ENCODE measurements around the gene MFAP2. TPM values are rescaled to one million over a fixed set of nuclear protein-coding genes. Genes with fewer than 3 reads are reported as not detected.
A peak's percentile ranks its signal among the peaks of the same experiment; 100 is the strongest.

MFAP2 gene
- total and polyA plus RNA-seq, 2 of the 8 experiments (the other 6 are each of a cell fraction or from before 2014, with no cell fraction given): 172 to 326 TPM

DNA sequence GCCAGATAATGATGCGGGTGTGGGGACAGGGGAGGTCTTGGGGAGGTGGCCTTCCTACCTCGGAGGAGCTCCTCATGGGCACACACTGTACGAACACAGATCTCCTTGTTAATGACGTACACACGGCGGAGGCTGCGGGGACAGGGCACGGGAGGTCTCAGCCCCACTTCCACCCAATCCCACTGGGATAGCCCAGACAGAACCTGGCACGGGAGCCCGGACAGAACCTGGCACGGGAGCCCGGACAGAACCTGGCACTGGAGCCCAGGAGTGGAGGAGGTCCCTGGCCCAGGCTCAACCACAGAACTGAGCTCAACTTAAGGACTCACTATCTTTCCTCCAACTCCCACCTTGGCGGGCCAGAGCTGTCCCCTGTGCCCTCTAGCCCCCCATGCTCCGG is 5.2 kb downstream of the MFAP2 start:
- peaks cover 13 to 32% of the 10 kb centered on the region in 2 experiments for H4K20me1 ChIP-seq (replicated peaks in 1 of 2; ENCODE audit: control insufficient read depth in 1 of 2, insufficient read depth in 2 of 2, low read length in 2 of 2)
- no peaks in the 10 kb centered on the region for H3K9me3 ChIP-seq (ENCODE audit: insufficient read depth in 2 of 2, low read depth in 1 of 2, low read length in 1 of 2)
- H3K4me1 ChIP-seq (replicated peaks in 1 of 4; ENCODE audit: control insufficient read depth in 3 of 4, insufficient read depth in 4 of 4, low read length in 3 of 4): peaks cover 0 to 29% (median 15%) of the 10 kb centered on the region in 4 experiments; a peak in 6 of 7 replicates
- H2BK20ac ChIP-seq (ENCODE audit: low read length): no peak overlapping the region
- TF ChIP-seq POLR2A (IDR thresholded peaks at IDR 0.05; ENCODE audit: control extremely low read depth in 1 of 2, low read depth in 2 of 2, low read length in 2 of 2): peak in 1 of 2 experiments; percentile 30; a peak in 1 of 3 replicates
- no peak for TF ChIP-seq CTBP2 (IDR thresholded peaks at IDR 0.05; ENCODE audit: borderline replicate concordance, insufficient read depth, insufficient read length, low read length)
- no peak for TF ChIP-seq SAP30 (IDR thresholded peaks at IDR 0.05; ENCODE audit: insufficient read depth, insufficient replicate concordance, low read length)
- TF ChIP-seq FOSL1 (IDR thresholded peaks at IDR 0.05; ENCODE audit: insufficient read depth, low read depth, low read length): no peak
- TF ChIP-seq RNF2 (IDR thresholded peaks at IDR 0.05; ENCODE audit: borderline replicate concordance, low read depth, low read length, missing control alignments, poor library complexity, severe bottlenecking): no peak
- 0 out of 2 replicates have a peak overlapping the region, but pooled peaks have one; percentile 37 for H4K8ac ChIP-seq (ENCODE audit: extremely low read depth, insufficient read depth, low read length)
- H3K79me1 ChIP-seq (ENCODE audit: low read depth, low read length): peaks cover 12% of the 10 kb centered on the region
- ChIA-PET CTCF (ENCODE audit: partially characterized antibody) (interaction anchor here (0.8 to 2.3 kb wide), 14 partner anchors 9 to 450 kb away, joined by 3 to 23 read pairs (median 4); no protein-coding TSS in a partner anchor), POLR2A (ENCODE audit: partially characterized antibody) (interaction anchor here (1.1 to 2.3 kb wide), 9 partner anchors 8 to 37 kb away, joined by 3 to 15 read pairs (median 7); partner anchors contain the start of gene ATP13A2)
- H2BK12ac ChIP-seq (ENCODE audit: low read depth, low read length): no peak overlapping the region
- peaks cover 0 to 27% of the 10 kb centered on the region in 2 experiments; a peak in 2 of 4 replicates for H3K79me2 ChIP-seq (ENCODE audit: control insufficient read depth in 1 of 2, insufficient read depth in 2 of 2, low read length in 2 of 2)
- no peak overlapping the region for H2AK5ac ChIP-seq (ENCODE audit: low read depth, low read length)
- no peak overlapping the region for H3K4me3 ChIP-seq (ENCODE audit: extremely low read depth in 1 of 4, insufficient read depth in 2 of 4, low read depth in 3 of 4, low read length in 4 of 4)
- H3K23ac ChIP-seq (ENCODE audit: insufficient read length): no peak overlapping the region
- no peak overlapping the region for H3K4me2 ChIP-seq (ENCODE audit: insufficient read depth in 1 of 2, low read depth in 2 of 2, low read length in 2 of 2)
- no peaks in the 10 kb centered on the region for H3K27me3 ChIP-seq (replicated peaks in 1 of 4; ENCODE audit: control insufficient read depth in 3 of 4, extremely low read depth in 1 of 4, insufficient read depth in 3 of 4, low read length in 3 of 4)
- WGBS, 2 experiments (ENCODE audit: extremely low coverage in 1 of 2, insufficient coverage in 1 of 2, insufficient read length in 1 of 2, insufficient replicate concordance in 2 of 2, low coverage in 1 of 2, low lambda C conversion rate in 2 of 2, missing lambda C conversion rate in 1 of 2): 93% methylated on average over 14 of the region's 14 CpGs; no CpG with 5 or more reads in 1 of the 2 experiments
- H2BK5ac ChIP-seq (ENCODE audit: low read depth, low read length): no peak overlapping the region; the same call in 1 of the 2 replicates
- H2AFZ ChIP-seq (ENCODE audit: low read length): no peak overlapping the region
- no peak overlapping the region for H2BK120ac ChIP-seq (replicated peaks; ENCODE audit: low read depth, low read length)
- H3K23me2 ChIP-seq (ENCODE audit: low read depth, low read length): peaks cover 9% of the 10 kb centered on the region
- H3K56ac ChIP-seq (replicated peaks; ENCODE audit: insufficient read length, low read depth, low read length): no peak overlapping the region
- H2BK15ac ChIP-seq (ENCODE audit: low read length): no peak overlapping the region
- no peak overlapping the region for H4K91ac ChIP-seq (replicated peaks; ENCODE audit: insufficient read length, low read length)
- FAIRE-seq (no peak), DNase-seq (ENCODE audit: low read depth in 1 of 2, low spot score in 2 of 2) (no peak)
- no peak overlapping the region for H3K14ac ChIP-seq (ENCODE audit: insufficient read length)
- H3K36me3 ChIP-seq (ENCODE audit: control insufficient read depth in 2 of 4, insufficient read depth in 4 of 4, low read length in 3 of 4): peaks cover 9 to 37% (median 24%) of the 10 kb centered on the region in 4 experiments
- no peak overlapping the region for H3K27ac ChIP-seq (ENCODE audit: low read depth, low read length)
- H3K9ac ChIP-seq (replicated peaks in 1 of 4; ENCODE audit: extremely low read depth in 1 of 4, low read depth in 3 of 4, low read length in 3 of 4): no peak overlapping the region; a peak in 2 of 7 replicates
- H3K4ac ChIP-seq (replicated peaks; ENCODE audit: insufficient read length, low read depth, low read length): no peak overlapping the region
- H4K5ac ChIP-seq (ENCODE audit: insufficient read length, low read depth, low read length): no peak overlapping the region
- peak overlapping the region; percentile 32; the same call in 1 of the 2 replicates for H3K18ac ChIP-seq (ENCODE audit: extremely low read depth, low read length)
